Thyroid gland (tissue), 4 donors: ENCODE measurements around the gene PTPRU.

Experiments
- CTCF ChIP-seq, 6 experiments: fragments of 200-600 bp in 3 of 6; fragments of 450-650 bp in 3 of 6; sonication (generic) in 3 of 6; IDR thresholded peaks; one replicate each; pipeline ENCODE4 v1.5.1; 2016 to 2019; ENCODE audit warnings: antibody characterized with exemption in 6 of 6, mild to moderate bottlenecking in 2 of 6, inconsistent platforms in 1 of 6, moderate library complexity in 1 of 6
- POLR2A ChIP-seq, 2 donors: fragments of 450-650 bp; IDR thresholded peaks; one replicate each; pipeline ENCODE4 v1.6.1; 2017; ENCODE audit warnings: antibody characterized with exemption in 2 of 2, mild to moderate bottlenecking in 2 of 2, moderate library complexity in 1 of 2

- TF ChIP-seq CTCF (IDR thresholded peaks at IDR 0.05): no peak
- no peak for TF ChIP-seq POLR2A (IDR thresholded peaks at IDR 0.05)
Observed at GRCh38 chr1:29222686-29223085, 13.6 kb upstream of the PTPRU start.
